ENCODE measurements around the gene SFXN4.
A peak's percentile ranks its signal among the peaks of the same experiment; 100 is the strongest.

Gene SFXN4

DNA sequence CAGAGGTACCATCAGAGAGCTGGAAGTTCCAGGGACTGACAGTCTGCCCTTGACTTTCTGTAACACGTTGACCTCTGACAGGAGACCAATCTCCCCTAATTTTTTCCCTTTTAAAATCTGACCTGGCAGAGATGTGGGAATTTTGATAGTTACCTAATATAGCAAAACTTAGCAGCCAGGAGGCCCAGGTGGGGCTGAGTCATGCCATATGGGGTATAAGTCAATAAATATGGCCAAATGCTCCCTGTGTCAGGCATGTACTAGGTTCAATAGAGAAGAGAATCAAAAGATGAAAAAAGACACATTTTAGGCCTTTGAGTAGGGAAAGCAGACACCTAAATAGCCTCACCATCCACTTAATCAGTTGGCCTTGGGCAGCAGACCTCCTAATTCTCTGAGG is 35.7 kb upstream of the SFXN4 start:
- DNase-seq (ENCODE audit: low read depth), result no peak
- TF ChIP-seq, protein P1, sequence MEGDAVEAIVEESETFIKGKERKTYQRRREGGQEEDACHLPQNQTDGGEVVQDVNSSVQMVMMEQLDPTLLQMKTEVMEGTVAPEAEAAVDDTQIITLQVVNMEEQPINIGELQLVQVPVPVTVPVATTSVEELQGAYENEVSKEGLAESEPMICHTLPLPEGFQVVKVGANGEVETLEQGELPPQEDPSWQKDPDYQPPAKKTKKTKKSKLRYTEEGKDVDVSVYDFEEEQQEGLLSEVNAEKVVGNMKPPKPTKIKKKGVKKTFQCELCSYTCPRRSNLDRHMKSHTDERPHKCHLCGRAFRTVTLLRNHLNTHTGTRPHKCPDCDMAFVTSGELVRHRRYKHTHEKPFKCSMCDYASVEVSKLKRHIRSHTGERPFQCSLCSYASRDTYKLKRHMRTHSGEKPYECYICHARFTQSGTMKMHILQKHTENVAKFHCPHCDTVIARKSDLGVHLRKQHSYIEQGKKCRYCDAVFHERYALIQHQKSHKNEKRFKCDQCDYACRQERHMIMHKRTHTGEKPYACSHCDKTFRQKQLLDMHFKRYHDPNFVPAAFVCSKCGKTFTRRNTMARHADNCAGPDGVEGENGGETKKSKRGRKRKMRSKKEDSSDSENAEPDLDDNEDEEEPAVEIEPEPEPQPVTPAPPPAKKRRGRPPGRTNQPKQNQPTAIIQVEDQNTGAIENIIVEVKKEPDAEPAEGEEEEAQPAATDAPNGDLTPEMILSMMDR (conservative IDR thresholded peaks at IDR 0.05; ENCODE audit: control insufficient read depth, insufficient read depth, low read depth, low read length), result no peak
- H3K4me3 ChIP-seq (ENCODE audit: control insufficient read depth, low read depth, low read length), result no peak overlapping the region

DNA sequence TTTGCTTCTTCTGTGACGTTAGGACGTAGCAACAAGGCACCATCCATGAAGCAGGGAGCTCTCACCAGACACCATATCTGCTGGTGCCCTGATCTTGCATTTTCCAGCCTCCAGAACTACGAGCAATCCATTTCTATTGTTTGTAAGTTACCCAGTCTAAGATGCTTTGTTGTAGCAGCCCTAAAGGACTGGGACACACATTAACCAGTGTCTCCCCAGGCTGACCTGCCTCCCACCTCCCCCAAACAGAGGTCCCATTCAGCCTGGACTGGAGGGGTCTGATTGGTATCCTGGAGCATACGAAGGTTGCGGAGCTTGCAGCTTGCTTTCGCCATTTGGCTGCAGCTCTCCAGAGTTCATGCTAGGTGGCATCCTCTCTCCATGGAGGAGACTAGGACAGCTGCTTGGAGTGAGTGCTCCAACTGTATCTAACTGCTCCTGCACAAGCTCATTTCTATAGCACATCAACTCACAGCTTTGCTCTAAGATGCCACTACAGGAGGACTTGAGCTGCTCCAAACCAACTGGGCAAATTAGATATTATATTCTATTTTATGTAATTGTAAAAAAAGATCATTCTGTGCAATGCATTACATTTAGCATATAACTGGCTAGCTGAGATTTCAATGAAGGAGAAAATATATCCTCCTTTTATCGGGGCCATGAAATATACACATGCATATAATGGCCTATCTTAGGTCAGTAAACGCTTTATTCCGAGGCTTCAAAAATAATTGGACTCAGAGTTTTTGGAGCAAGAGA is 33.9 kb upstream of the SFXN4 start:
- H3K4me3 ChIP-seq (ENCODE audit: control insufficient read depth, low read depth, low read length), result no peak overlapping the region
- DNase-seq (ENCODE audit: low read depth), result peak; percentile 86
- TF ChIP-seq, protein P1 (conservative IDR thresholded peaks at IDR 0.05; ENCODE audit: control insufficient read depth, insufficient read depth, low read depth, low read length), result peak; percentile 93

DNA sequence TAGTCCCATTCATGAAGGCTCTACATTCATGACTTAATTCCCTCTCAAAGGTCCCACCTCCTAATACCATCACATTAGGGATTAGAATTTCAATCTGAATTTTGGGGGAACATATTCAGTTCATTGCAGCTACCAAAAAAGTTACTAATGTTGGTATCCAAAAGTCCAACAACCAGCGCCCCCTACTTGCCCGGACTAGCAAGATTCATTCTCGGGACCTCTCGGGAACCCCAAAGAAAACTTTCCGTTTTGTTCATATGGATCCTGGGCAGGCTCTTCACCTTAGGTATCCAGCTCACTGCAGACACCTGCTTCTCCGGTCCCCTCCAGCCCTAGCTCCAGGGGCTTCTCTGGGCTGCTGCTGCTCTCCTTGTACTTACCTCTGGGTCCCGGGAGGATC is 32.9 kb upstream of the SFXN4 start:
- no peak overlapping the region for H3K4me3 ChIP-seq (ENCODE audit: control insufficient read depth, low read depth, low read length)
- DNase-seq (ENCODE audit: low read depth), result no peak
- TF ChIP-seq, protein P1 (conservative IDR thresholded peaks at IDR 0.05; ENCODE audit: control insufficient read depth, insufficient read depth, low read depth, low read length), result peak; percentile 45

DNA sequence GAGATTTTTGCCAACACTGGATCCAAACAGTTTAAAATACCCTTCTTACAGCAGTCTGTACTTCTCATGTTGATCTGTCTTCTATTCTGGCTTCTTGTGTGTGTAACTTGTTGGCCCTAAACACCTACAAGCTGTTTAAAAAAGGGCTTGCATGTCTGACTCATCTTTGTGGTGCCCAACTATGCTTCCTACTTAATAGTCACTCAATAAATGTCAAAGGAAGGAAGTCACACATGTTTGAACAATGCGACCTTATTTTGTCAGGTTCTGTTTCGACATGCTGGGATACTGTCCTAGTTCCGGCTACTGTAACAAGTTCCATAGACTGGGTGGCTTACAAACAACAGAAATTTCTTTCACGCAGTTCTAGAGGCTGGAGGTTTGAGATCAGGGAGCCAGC is 32.4 kb upstream of the SFXN4 start:
- peak; percentile 69 for DNase-seq (ENCODE audit: low read depth)
- H3K4me3 ChIP-seq (ENCODE audit: control insufficient read depth, low read depth, low read length), result no peak overlapping the region
- TF ChIP-seq, protein P1 (conservative IDR thresholded peaks at IDR 0.05; ENCODE audit: control insufficient read depth, insufficient read depth, low read depth, low read length), result no peak

DNA sequence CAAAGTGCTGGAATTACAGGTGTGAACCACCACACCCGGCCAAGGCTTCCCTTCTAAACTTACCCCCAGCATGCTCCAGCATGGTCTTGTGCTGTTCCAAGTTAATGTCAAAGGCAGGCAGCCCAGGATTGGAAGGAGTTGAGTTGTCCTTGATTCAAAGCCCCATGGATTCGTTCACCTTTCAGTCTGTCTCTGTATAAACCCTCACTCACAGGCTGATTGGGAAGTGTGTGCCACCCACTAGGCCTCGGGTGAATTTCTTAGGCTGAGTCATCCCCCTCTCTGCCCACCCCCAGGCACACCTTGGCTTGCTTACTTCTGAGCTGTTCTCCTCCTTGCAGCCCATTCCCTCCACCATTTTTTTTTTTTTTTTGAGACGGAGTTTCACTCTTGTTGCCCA is 26.4 kb upstream of the SFXN4 start:
- TF ChIP-seq, protein P1 (conservative IDR thresholded peaks at IDR 0.05; ENCODE audit: control insufficient read depth, insufficient read depth, low read depth, low read length), result no peak
- DNase-seq (ENCODE audit: low read depth), result no peak
- no peak overlapping the region for H3K4me3 ChIP-seq (ENCODE audit: control insufficient read depth, low read depth, low read length)

DNA sequence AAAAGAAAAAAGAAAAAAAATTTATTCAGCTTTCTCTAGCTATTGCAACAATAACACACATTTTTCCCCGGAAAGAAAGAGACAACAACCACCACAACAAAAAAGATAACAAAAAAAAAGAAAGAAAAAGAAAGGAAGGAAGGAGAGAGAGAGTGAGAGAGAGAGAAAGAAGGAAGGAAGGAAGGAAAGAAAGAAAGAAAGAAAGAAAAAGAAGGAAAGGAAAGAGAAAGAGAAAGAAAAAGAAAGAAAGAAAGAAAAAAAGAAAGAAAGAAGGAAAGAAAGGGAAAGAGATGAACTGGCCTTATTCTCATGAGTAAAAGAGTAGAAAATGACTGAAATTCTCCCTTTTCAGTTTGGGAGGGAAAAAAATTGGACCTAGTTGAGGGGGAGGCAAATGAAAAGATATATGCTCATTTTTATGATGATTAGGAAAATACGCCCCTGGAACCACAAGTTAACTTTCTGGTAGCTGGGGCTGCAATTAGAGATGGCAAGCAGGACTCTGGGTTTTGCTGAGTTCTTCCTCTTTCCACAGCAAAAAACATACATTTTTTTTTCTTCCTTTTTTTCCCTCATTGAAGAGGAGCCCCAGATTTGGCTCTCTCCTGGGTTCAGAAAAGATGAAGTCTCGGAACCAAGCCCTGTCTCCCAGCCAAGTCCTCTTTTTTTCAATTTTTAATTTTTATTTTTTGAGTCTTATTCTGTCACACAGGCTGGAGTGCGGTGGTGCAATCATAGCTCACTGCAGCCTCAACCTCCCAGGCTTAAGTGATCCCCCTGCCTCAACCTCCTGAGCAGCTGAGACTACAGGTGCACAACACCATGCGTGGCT is 25.7 kb upstream of the SFXN4 start:
- no peak for DNase-seq (ENCODE audit: low read depth)
- TF ChIP-seq, protein P1 (conservative IDR thresholded peaks at IDR 0.05; ENCODE audit: control insufficient read depth, insufficient read depth, low read depth, low read length), result no peak
- no peak overlapping the region for H3K4me3 ChIP-seq (ENCODE audit: control insufficient read depth, low read depth, low read length)

Data from fibroblast of mammary gland (primary cell).